ENCODE data around the gene EIF4G2. TPM values are rescaled to one million over a fixed set of nuclear protein-coding genes. Genes with fewer than 3 reads are reported as not detected.

EIF4G2 gene
- polyA plus RNA-seq, 1 donor from 2014 or later: 530 TPM

Other genes with a start within 250 kb of the EIF4G2 start
- 0.10 TPM for gene LYVE1, start 240.3 kb downstream of the EIF4G2 start, polyA plus RNA-seq
- gene IRAG1, start 115.2 kb downstream of the EIF4G2 start, polyA plus RNA-seq: 0.18 TPM
- gene CTR9, start 57.7 kb downstream of the EIF4G2 start, polyA plus RNA-seq: 49.3 TPM
- gene ZBED5, start 49.1 kb upstream of the EIF4G2 start, polyA plus RNA-seq: 27.2 TPM